Heart left ventricle (tissue), 13 donors: ENCODE results near the gene MT1A.

Experiments
- POLR2A ChIP-seq, 2 donors: fragments of 450-650 bp; IDR thresholded peaks; one replicate each; pipeline ENCODE4 v1.6.1; 2017; ENCODE audit warnings: antibody characterized with exemption in 2 of 2, mild to moderate bottlenecking in 2 of 2, moderate library complexity in 2 of 2
- TF ChIP-seq, protein P1 (sequence below), 12 donors: fragments of 200-600 bp; sonication (generic) in 4 of 12; IDR thresholded peaks; one replicate each; pipeline versions ENCODE4 v1.5.0 to v1.8.0; 2018 to 2022; ENCODE audit warnings: antibody characterized with exemption in 12 of 12, mild to moderate bottlenecking in 5 of 12
- donor health status: ischemic (EF 13 %, LVEDD 7.1; RV severe dilation, severe dysfunction).
- donor health status: DM: no; HTN: yes; CAD: no.
- donor health status: DM: no; HTN: no; CAD: no.
- donor health status: ischemic (EF 25% LVEDD 6.9; RV normal size, moderate dysfunction).
- donor health status: ischemic (EF 25% LVEDD 5.7; RV mildly dilated, moderate dysfunction).
- donor health status: ischemic (EF 35%, LVEDD 5.7; RV mildly dilated, moderate dysfunction).
- donor health status: nonischemic (EF 11% LVEDD 7.7; RV severe dilation, severe dysfunction).
- donor health status: DM: yes; HTN: yes; CAD: no.
- donor health status: PGD.
- donor health status: ischemic (EF 29% LVEDD 5.4; RV normal size, mild dysfunction).
- donor health status: nonischemic (EF 23%, LVEDD 6.1; RV moderate dilation, normal function).

DNA sequence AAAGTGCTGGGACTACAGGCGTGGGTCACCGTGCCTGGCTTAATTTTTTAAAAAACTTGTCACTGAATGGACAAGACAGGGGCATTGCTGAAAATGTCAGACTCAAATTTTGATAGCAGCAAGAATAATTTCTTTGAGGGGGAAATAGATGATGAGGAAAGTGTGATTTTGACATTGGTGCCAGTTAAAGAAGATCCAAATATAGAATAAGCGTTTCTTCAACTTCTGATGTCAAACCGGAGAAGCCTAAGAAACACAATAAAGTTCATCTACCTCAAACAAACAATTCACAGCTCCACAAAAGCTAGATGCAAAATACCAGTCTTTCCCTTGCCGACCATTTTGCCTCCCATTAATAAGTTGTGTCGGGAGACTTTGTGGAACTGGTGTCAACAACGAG, 48.3 kb downstream of the MT1A start:
- TF ChIP-seq, protein P1, sequence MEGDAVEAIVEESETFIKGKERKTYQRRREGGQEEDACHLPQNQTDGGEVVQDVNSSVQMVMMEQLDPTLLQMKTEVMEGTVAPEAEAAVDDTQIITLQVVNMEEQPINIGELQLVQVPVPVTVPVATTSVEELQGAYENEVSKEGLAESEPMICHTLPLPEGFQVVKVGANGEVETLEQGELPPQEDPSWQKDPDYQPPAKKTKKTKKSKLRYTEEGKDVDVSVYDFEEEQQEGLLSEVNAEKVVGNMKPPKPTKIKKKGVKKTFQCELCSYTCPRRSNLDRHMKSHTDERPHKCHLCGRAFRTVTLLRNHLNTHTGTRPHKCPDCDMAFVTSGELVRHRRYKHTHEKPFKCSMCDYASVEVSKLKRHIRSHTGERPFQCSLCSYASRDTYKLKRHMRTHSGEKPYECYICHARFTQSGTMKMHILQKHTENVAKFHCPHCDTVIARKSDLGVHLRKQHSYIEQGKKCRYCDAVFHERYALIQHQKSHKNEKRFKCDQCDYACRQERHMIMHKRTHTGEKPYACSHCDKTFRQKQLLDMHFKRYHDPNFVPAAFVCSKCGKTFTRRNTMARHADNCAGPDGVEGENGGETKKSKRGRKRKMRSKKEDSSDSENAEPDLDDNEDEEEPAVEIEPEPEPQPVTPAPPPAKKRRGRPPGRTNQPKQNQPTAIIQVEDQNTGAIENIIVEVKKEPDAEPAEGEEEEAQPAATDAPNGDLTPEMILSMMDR (IDR thresholded peaks at IDR 0.05) = no peak
- no peak for TF ChIP-seq POLR2A (IDR thresholded peaks at IDR 0.05)
